HEK293 (cell line): ENCODE data around the gene TYSND1.

ENCODE experiments used
- CTCF ChIA-PET: fragments of 350-600 bp; formaldehyde crosslinking; extraction: SDS; loops from one replicate; lab custom pipeline; 2021; ENCODE audit warnings: antibody characterized with exemption; lab: Yijun Ruan, JAX
- POLR2A ChIA-PET: fragments of 300-600 bp; formaldehyde crosslinking; extraction: SDS; loops from one replicate; lab custom pipeline; 2020; ENCODE audit warnings: antibody characterized with exemption, inconsistent platforms; lab: Yijun Ruan, JAX
- H3K27ac ChIP-seq: fragments of 200-500 bp; sonication (Bioruptor generic); 2 replicates; pipeline ENCODE4 v1.5.1; 2014; ENCODE audit warnings: low read depth, low read length, control low read depth, inconsistent platforms; ENCODE audit errors: extremely low read depth
- H3K36me3 ChIP-seq, 2 experiments: fragments of 200-500 bp in 1 of 2; sonication (Bioruptor generic) in 1 of 2; 1 replicate in 1 of 2; 2 replicates in 1 of 2; pipeline ENCODE4 v1.5.1; 2014 to 2017; ENCODE audit warnings: inconsistent platforms in 2 of 2, low read length in 2 of 2; ENCODE audit not compliant: control insufficient read depth in 2 of 2, insufficient read depth in 1 of 2
- H3K4me1 ChIP-seq: fragments of 200-500 bp; sonication (Bioruptor generic); 2 replicates; pipeline ENCODE4 v1.5.1; 2014; ENCODE audit warnings: mild to moderate bottlenecking, low read length, inconsistent platforms; ENCODE audit not compliant: control insufficient read depth, insufficient read depth
- H3K4me3 ChIP-seq: 2 replicates; pipeline ENCODE4 v1.5.1; 2011; ENCODE audit warnings: low read depth, mild to moderate bottlenecking, control low read depth, low read length, moderate library complexity
- H3K9me3 ChIP-seq: fragments of 200-500 bp; sonication (Bioruptor generic); 2 replicates; pipeline ENCODE4 v1.5.1; 2014; ENCODE audit warnings: low read depth, low read length, inconsistent platforms; ENCODE audit not compliant: control insufficient read depth, insufficient read depth
- GFI1B ChIP-seq: fragments of 450-650 bp; formaldehyde crosslinking; IDR thresholded peaks from 2 replicates; pipeline ENCODE4 v1.5.1; 2016; ENCODE audit warnings: missing biosample characterization, missing genetic modification characterization
- HOXA7 ChIP-seq: sonication (generic); formaldehyde crosslinking; IDR thresholded peaks from 2 replicates; pipeline ENCODE4 v1.8.1; 2022; ENCODE audit warnings: missing genetic modification reagents, borderline replicate concordance
- HOXD13 ChIP-seq: sonication (generic); formaldehyde crosslinking; IDR thresholded peaks from 2 replicates; pipeline ENCODE4 v1.8.0; 2022; ENCODE audit warnings: missing genetic modification reagents, borderline replicate concordance
- KLF8 ChIP-seq: fragments of 450-650 bp; formaldehyde crosslinking; IDR thresholded peaks from 2 replicates; pipeline ENCODE4 v1.5.1; 2016; ENCODE audit warnings: missing biosample characterization, missing genetic modification characterization
- MEIS1 ChIP-seq: sonication (generic); formaldehyde crosslinking; IDR thresholded peaks from 2 replicates; pipeline ENCODE4 v1.8.1; 2022; ENCODE audit warnings: missing genetic modification reagents, mild to moderate bottlenecking, borderline replicate concordance
- OSR2 ChIP-seq: fragments of 450-650 bp; formaldehyde crosslinking; IDR thresholded peaks from 2 replicates; pipeline ENCODE4 v1.5.1; 2016; ENCODE audit warnings: missing biosample characterization, missing genetic modification characterization
- REPIN1 ChIP-seq: fragments of 450-650 bp; formaldehyde crosslinking; IDR thresholded peaks from 2 replicates; pipeline ENCODE4 v1.5.1; 2017; ENCODE audit warnings: missing biosample characterization, missing genetic modification characterization, low read depth
- ZBTB17 ChIP-seq: fragments of 450-650 bp; formaldehyde crosslinking; IDR thresholded peaks from 2 replicates; pipeline ENCODE4 v1.5.1; 2016; ENCODE audit warnings: missing biosample characterization, missing genetic modification characterization
- ZFP3 ChIP-seq: fragments of 450-650 bp; formaldehyde crosslinking; IDR thresholded peaks from 2 replicates; pipeline ENCODE4 v1.5.1; 2016; ENCODE audit warnings: low read depth, missing biosample characterization, missing genetic modification characterization
- ZFP41 ChIP-seq: fragments of 450-650 bp; formaldehyde crosslinking; IDR thresholded peaks from 2 replicates; pipeline ENCODE4 v1.5.1; 2016; ENCODE audit warnings: missing biosample characterization, missing genetic modification characterization, borderline replicate concordance
- ZNF112 ChIP-seq: fragments of 450-650 bp; formaldehyde crosslinking; IDR thresholded peaks from 2 replicates; pipeline ENCODE4 v1.5.0; 2017; ENCODE audit warnings: missing biosample characterization, missing genetic modification characterization
- ZNF132 ChIP-seq: fragments of 450-650 bp; formaldehyde crosslinking; IDR thresholded peaks from 2 replicates; pipeline ENCODE4 v1.5.1; 2017; ENCODE audit warnings: missing biosample characterization, missing genetic modification characterization, borderline replicate concordance
- ZNF138 ChIP-seq: fragments of 450-650 bp; formaldehyde crosslinking; IDR thresholded peaks from 2 replicates; pipeline ENCODE4 v1.5.1; 2016; ENCODE audit warnings: missing biosample characterization, missing genetic modification characterization, borderline replicate concordance
- ZNF18 ChIP-seq: fragments of 450-650 bp; formaldehyde crosslinking; IDR thresholded peaks from 2 replicates; pipeline ENCODE4 v1.5.1; 2016; ENCODE audit warnings: missing biosample characterization, missing genetic modification characterization
- ZNF26 ChIP-seq: fragments of 450-650 bp; formaldehyde crosslinking; IDR thresholded peaks from 2 replicates; pipeline ENCODE4 v1.5.1; 2016; ENCODE audit warnings: missing biosample characterization, missing genetic modification characterization
- ZNF311 ChIP-seq: fragments of 450-650 bp; formaldehyde crosslinking; IDR thresholded peaks from 2 replicates; pipeline ENCODE4 v1.5.1; 2017; ENCODE audit warnings: missing biosample characterization, missing genetic modification characterization, borderline replicate concordance
- ZNF394 ChIP-seq: fragments of 450-650 bp; formaldehyde crosslinking; IDR thresholded peaks from 2 replicates; pipeline ENCODE4 v1.5.1; 2016; ENCODE audit warnings: missing biosample characterization, missing genetic modification characterization, mild to moderate bottlenecking, moderate library complexity, borderline replicate concordance
- ZNF449 ChIP-seq: fragments of 450-650 bp; formaldehyde crosslinking; IDR thresholded peaks from 2 replicates; pipeline ENCODE4 v1.5.1; 2017; ENCODE audit warnings: missing biosample characterization, mild to moderate bottlenecking, missing genetic modification characterization, moderate library complexity
- ZNF558 ChIP-seq: fragments of 450-650 bp; formaldehyde crosslinking; IDR thresholded peaks from 2 replicates; pipeline ENCODE4 v1.5.1; 2016; ENCODE audit warnings: missing biosample characterization, missing genetic modification characterization
- ZNF560 ChIP-seq: fragments of 450-650 bp; formaldehyde crosslinking; IDR thresholded peaks from 2 replicates; pipeline ENCODE4 v1.5.1; 2017; ENCODE audit warnings: missing biosample characterization, missing genetic modification characterization, borderline replicate concordance
- ZNF585B ChIP-seq: fragments of 450-650 bp; formaldehyde crosslinking; IDR thresholded peaks from 2 replicates; pipeline ENCODE4 v1.5.1; 2016; ENCODE audit warnings: missing biosample characterization, missing genetic modification characterization
- ZNF658 ChIP-seq: fragments of 450-650 bp; formaldehyde crosslinking; IDR thresholded peaks from 2 replicates; pipeline ENCODE4; 2016; ENCODE audit warnings: missing biosample characterization, missing genetic modification characterization
- ZNF660 ChIP-seq: fragments of 450-650 bp; IDR thresholded peaks from 2 replicates; pipeline ENCODE4 v1.5.1; 2018; ENCODE audit warnings: missing biosample characterization, mild to moderate bottlenecking, missing genetic modification characterization
- ZNF692 ChIP-seq: fragments of 450-650 bp; formaldehyde crosslinking; IDR thresholded peaks from 2 replicates; pipeline ENCODE4 v1.5.1; 2016; ENCODE audit warnings: missing biosample characterization, missing genetic modification characterization
- TF ChIP-seq, protein P1 (sequence below): fragments of 450-650 bp; formaldehyde crosslinking; IDR thresholded peaks from 2 replicates; pipeline ENCODE4 v1.5.1; 2017; ENCODE audit warnings: missing biosample characterization, missing genetic modification characterization

TYSND1 gene

DNA sequence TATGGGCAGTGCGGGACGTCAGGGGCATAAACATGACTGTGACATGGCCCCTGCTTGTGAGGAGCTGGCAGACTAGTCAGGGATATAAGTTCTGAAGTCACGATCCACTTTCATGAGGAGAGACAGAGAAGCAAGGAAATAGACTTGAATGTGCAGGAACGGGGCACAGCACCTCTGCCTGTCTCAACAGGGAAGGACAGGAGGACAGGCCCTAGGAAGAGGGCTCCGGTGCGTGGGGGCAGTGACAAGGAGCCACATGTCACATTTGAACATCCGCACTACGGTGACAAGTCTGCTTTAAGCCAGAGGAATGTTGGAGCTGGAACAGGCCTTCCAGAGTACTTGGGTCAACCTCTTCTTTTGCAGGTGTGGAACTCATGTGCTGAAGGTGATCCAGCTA lies 43.6 kb upstream of the TYSND1 start (continued):
- TF ChIP-seq, protein P1, sequence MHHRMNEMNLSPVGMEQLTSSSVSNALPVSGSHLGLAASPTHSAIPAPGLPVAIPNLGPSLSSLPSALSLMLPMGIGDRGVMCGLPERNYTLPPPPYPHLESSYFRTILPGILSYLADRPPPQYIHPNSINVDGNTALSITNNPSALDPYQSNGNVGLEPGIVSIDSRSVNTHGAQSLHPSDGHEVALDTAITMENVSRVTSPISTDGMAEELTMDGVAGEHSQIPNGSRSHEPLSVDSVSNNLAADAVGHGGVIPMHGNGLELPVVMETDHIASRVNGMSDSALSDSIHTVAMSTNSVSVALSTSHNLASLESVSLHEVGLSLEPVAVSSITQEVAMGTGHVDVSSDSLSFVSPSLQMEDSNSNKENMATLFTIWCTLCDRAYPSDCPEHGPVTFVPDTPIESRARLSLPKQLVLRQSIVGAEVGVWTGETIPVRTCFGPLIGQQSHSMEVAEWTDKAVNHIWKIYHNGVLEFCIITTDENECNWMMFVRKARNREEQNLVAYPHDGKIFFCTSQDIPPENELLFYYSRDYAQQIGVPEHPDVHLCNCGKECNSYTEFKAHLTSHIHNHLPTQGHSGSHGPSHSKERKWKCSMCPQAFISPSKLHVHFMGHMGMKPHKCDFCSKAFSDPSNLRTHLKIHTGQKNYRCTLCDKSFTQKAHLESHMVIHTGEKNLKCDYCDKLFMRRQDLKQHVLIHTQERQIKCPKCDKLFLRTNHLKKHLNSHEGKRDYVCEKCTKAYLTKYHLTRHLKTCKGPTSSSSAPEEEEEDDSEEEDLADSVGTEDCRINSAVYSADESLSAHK (tag by site-specific recombination) = no peak

- Histone ChIP-seq H3K27ac (no peak overlapping the region), H3K9me3 (no peaks in the 10 kb centered on the region), H3K36me3 (no peaks in the 10 kb centered on the region), H3K4me1 (peaks cover 17% of the 10 kb centered on the region), H3K4me3 (no peak overlapping the region)
- ChIA-PET CTCF (no interaction called here), POLR2A (no interaction called here)
- TF ChIP-seq ZNF311 (tag by site-specific recombination) (no peak), MEIS1 (CRISPR knock-in tag) (no peak), OSR2 (no peak), HOXD13 (CRISPR knock-in tag) (no peak), ZFP3 (tag by site-specific recombination) (no peak), REPIN1 (tag by site-specific recombination) (no peak), ZNF558 (tag by site-specific recombination) (no peak), ZNF658 (tag by site-specific recombination) (no peak), ZNF585B (tag by site-specific recombination) (no peak), ZBTB17 (tag by site-specific recombination) (no peak), ZNF660 (tag by site-specific recombination) (no peak), ZNF18 (no peak), ZNF26 (tag by site-specific recombination) (no peak), ZNF449 (tag by site-specific recombination) (no peak), ZNF560 (no peak), ZNF112 (no peak)
These were observed 42.3 kb upstream of the TYSND1 start for GRCh38 chr10:70188768-70189167.

GRCh38 chr10:70186571-70186970 lies 40.1 kb upstream of the TYSND1 start:
- TF ChIP-seq ZNF394 (tag by site-specific recombination) (no peak), GFI1B (no peak), ZFP41 (tag by site-specific recombination) (no peak), ZNF692 (no peak), ZNF138 (tag by site-specific recombination) (no peak), ZNF132 (tag by site-specific recombination) (no peak), KLF8 (no peak), HOXA7 (CRISPR knock-in tag) (no peak)
- TF ChIP-seq, all 188 proteins: peak for 0
- POLR2A ChIA-PET = no interaction called here
- CTCF ChIA-PET = interaction anchor here (0.6 kb wide), 1 partner anchor 326 kb away, joined by 3 read pairs; no protein-coding TSS in a partner anchor
- Histone ChIP-seq H3K36me3 (no peaks in the 10 kb centered on the region; a peak in 1 of 3 replicates), H3K4me1 (peaks cover 9% of the 10 kb centered on the region), H3K27ac (no peak overlapping the region), H3K9me3 (no peaks in the 10 kb centered on the region), H3K4me3 (no peak overlapping the region)
